SK-N-SH (cell line): ENCODE measurements around the gene PLXNB3. TPM values are rescaled to one million over a fixed set of nuclear protein-coding genes. Genes with fewer than 3 reads are reported as not detected.

Source experiments
- CTCF ChIA-PET: fragments of 300-600, 350-600 bp; formaldehyde crosslinking; extraction: SDS; loops from one replicate; lab custom pipeline; 2021; lab: Yijun Ruan, JAX
- POLR2A ChIA-PET: fragments of 350-600 bp; sonication (Branson Sonifier 250); formaldehyde crosslinking; extraction: SDS; loops from one replicate; lab custom pipeline; 2020; ENCODE audit warnings: antibody characterized with exemption, inconsistent platforms; lab: Yijun Ruan, JAX
- DNase-seq: peaks from one replicate; pipeline ENCODE4 v3.0.0; 2012
- H2AFZ ChIP-seq: fragments of 200-600 bp; sonication (generic); 2 replicates; pipeline ENCODE4 v1.8.1; 2016; ENCODE audit warnings: antibody characterized with exemption, mild to moderate bottlenecking, low read depth
- H3F3A ChIP-seq: fragments of 200-600 bp; sonication (generic); replicated peaks from 2 replicates; pipeline ENCODE3; 2016; ENCODE audit warnings: antibody characterized with exemption, mild to moderate bottlenecking; ENCODE audit not compliant: insufficient read depth
- H3K27ac ChIP-seq, 2 experiments: fragments of 200-500 bp in 1 of 2; fragments of 200-600 bp in 1 of 2; sonication (Bioruptor generic) in 1 of 2; sonication (generic), shearing (Covaris generic) in 1 of 2; 2 replicates each; pipeline versions ENCODE4 v1.5.1 to v1.6.1; 2014 to 2016; ENCODE audit warnings: low read depth in 2 of 2, inconsistent platforms in 1 of 2, low read length in 1 of 2, mild to moderate bottlenecking in 1 of 2, mixed read lengths in 1 of 2
- H3K27me3 ChIP-seq: fragments of 200-600 bp; sonication (generic), shearing (Covaris generic); 2 replicates; pipeline ENCODE4 v1.6.1; 2016; ENCODE audit warnings: mixed run types; ENCODE audit not compliant: insufficient read depth
- H3K36me3 ChIP-seq, 2 experiments: fragments of 200-500 bp in 1 of 2; fragments of 200-600 bp in 1 of 2; sonication (Bioruptor generic) in 1 of 2; sonication (generic) in 1 of 2; replicated peaks in 1 of 2; 2 replicates each; pipeline versions ENCODE3 to v1.5.1; 2014 to 2016; ENCODE audit warnings: low read length in 1 of 2, mild to moderate bottlenecking in 1 of 2; ENCODE audit not compliant: insufficient read depth in 2 of 2, control insufficient read depth in 1 of 2
- H3K4me1 ChIP-seq, 2 experiments: fragments of 200-500 bp in 1 of 2; fragments of 200-600 bp in 1 of 2; sonication (Bioruptor generic) in 1 of 2; sonication (generic), shearing (Covaris generic) in 1 of 2; 2 replicates each; pipeline versions ENCODE4 v1.5.1 to v1.6.1; 2014 to 2016; ENCODE audit warnings: low read depth in 1 of 2, low read length in 1 of 2, mixed run types in 1 of 2; ENCODE audit not compliant: insufficient read depth in 2 of 2, control insufficient read depth in 1 of 2
- H3K4me2 ChIP-seq: fragments of 200-600 bp; sonication (generic), shearing (Covaris generic); 2 replicates; pipeline ENCODE4 v1.6.1; 2017; ENCODE audit warnings: mixed run types
- H3K4me3 ChIP-seq, 2 experiments: fragments of 200-500 bp in 1 of 2; fragments of 200-600 bp in 1 of 2; sonication (Bioruptor generic) in 1 of 2; sonication (generic), shearing (Covaris generic) in 1 of 2; 2 replicates each; pipeline versions ENCODE4 v1.5.1 to v1.8.1; 2014 to 2016; ENCODE audit warnings: low read depth in 2 of 2, inconsistent platforms in 1 of 2, low read length in 1 of 2, mild to moderate bottlenecking in 1 of 2, mixed read lengths in 1 of 2, moderate library complexity in 1 of 2
- H3K79me2 ChIP-seq: fragments of 200-600 bp; sonication (generic); 2 replicates; pipeline ENCODE4 v1.8.1; 2017; ENCODE audit warnings: mild to moderate bottlenecking; ENCODE audit not compliant: insufficient read depth
- H3K9ac ChIP-seq: fragments of 200-600 bp; sonication (generic); 2 replicates; pipeline ENCODE4 v1.6.1; 2017; ENCODE audit warnings: mixed run types
- H3K9me2 ChIP-seq: fragments of 200-600 bp; sonication (generic); 2 replicates; pipeline ENCODE4 v1.6.1; 2017; ENCODE audit warnings: mixed run types
- H3K9me3 ChIP-seq: fragments of 200-600 bp; sonication (generic); 2 replicates; pipeline ENCODE4 v1.6.1; 2017; ENCODE audit warnings: mixed run types, mild to moderate bottlenecking, moderate library complexity
- H4K20me1 ChIP-seq: fragments of 200-600 bp; sonication (generic); 2 replicates; pipeline ENCODE4 v1.6.1; 2017; ENCODE audit warnings: mild to moderate bottlenecking, mixed run types; ENCODE audit not compliant: insufficient read depth
- CTCF ChIP-seq: fragments of 200-600 bp; sonication (generic); IDR thresholded peaks from 2 replicates; pipeline ENCODE4 v1.6.1; 2017; ENCODE audit warnings: antibody characterized with exemption, mild to moderate bottlenecking, moderate library complexity
- ELF1 ChIP-seq: IDR thresholded peaks from 2 replicates; pipeline ENCODE4 v1.4.0; 2012
- FOXJ3 ChIP-seq: sonication (generic); formaldehyde crosslinking; IDR thresholded peaks from 2 replicates; pipeline ENCODE4 v1.5.1; 2020; ENCODE audit warnings: mild to moderate bottlenecking, missing genetic modification reagents
- GATA2 ChIP-seq: sonication (generic); formaldehyde crosslinking; IDR thresholded peaks from 2 replicates; pipeline ENCODE4 v1.5.0; 2020; ENCODE audit warnings: mild to moderate bottlenecking, missing genetic modification reagents
- MEF2A ChIP-seq: IDR thresholded peaks from 2 replicates; pipeline ENCODE4 v1.4.0; 2012; ENCODE audit warnings: low read depth, borderline replicate concordance
- NRF1 ChIP-seq: IDR thresholded peaks from 2 replicates; pipeline ENCODE4 v1.6.1; 2012; ENCODE audit warnings: low read depth, mild to moderate bottlenecking, low read length
- POLR2AphosphoS5 ChIP-seq: IDR thresholded peaks from 2 replicates; pipeline ENCODE4 v1.6.1; 2012; ENCODE audit warnings: low read depth, low read length
- REST ChIP-seq: IDR thresholded peaks from 2 replicates; pipeline ENCODE4 v1.6.1; 2012; ENCODE audit warnings: mild to moderate bottlenecking, low read depth, low read length, moderate library complexity
- RFX5 ChIP-seq: IDR thresholded peaks from 2 replicates; pipeline ENCODE4 v1.6.1; 2012; ENCODE audit warnings: mild to moderate bottlenecking, improper control_type of control experiment, low read length
- RXRA ChIP-seq: IDR thresholded peaks from 2 replicates; pipeline ENCODE4 v1.4.0; 2012; ENCODE audit warnings: low read depth, mild to moderate bottlenecking, borderline replicate concordance
- SMC3 ChIP-seq: IDR thresholded peaks from 2 replicates; pipeline ENCODE4 v1.6.1; 2012; ENCODE audit warnings: low read depth, low read length, improper control_type of control experiment
- TCF12 ChIP-seq: IDR thresholded peaks from 2 replicates; pipeline ENCODE4 v1.4.0; 2012
- TEAD4 ChIP-seq: IDR thresholded peaks from 2 replicates; pipeline ENCODE4 v1.4.0; 2012; ENCODE audit warnings: mild to moderate bottlenecking, borderline replicate concordance; ENCODE audit not compliant: insufficient read depth
- USF1 ChIP-seq: IDR thresholded peaks from 2 replicates; pipeline ENCODE4 v1.4.0; 2012; ENCODE audit warnings: low read depth, borderline replicate concordance
- USF2 ChIP-seq: fragments of 150-350 bp; IDR thresholded peaks from 2 replicates; pipeline ENCODE4 v1.6.1; 2017; ENCODE audit warnings: antibody characterized with exemption, low read length, low read depth, borderline replicate concordance
- WGBS: methylation state at CpG from one replicate; pipeline ENCODE4 v1.1.6; 2017; ENCODE audit warnings: low lambda C conversion rate; 5-methylcytosine and 5-hydroxymethylcytosine counted together
- polyA plus RNA-seq, 3 experiments: library from polyadenylated mRNA; depleted of rRNA; stranded (reverse); fragments of >200 nt; gene quantifications; 2 replicates each; pipeline ENCODE4 v1.2.3, GENCODE V29; 2012

Gene PLXNB3
- polyA plus RNA-seq, 1 of the 3 experiments (the other 2 are of a cell fraction): 15.5 TPM

GRCh38 chrX:153791104-153791852 is 27.2 kb downstream of the PLXNB3 start:
- Histone ChIP-seq H3K4me2 (no peak overlapping the region), H3K36me3 (peaks cover 0 to 2% of the 10 kb centered on the region in 2 experiments), H3K79me2 (peaks cover 44% of the 10 kb centered on the region), H3K4me3 (no peak overlapping the region), H3K4me1 (peaks cover 5 to 27% of the 10 kb centered on the region in 2 experiments; a peak in 1 of 4 replicates), H4K20me1 (0 out of 2 replicates have a peak, but pooled peaks cover 12% of the 10 kb centered on the region), H3K27ac (peak overlapping the region in 1 of 2 experiments; percentile 16; a peak in 1 of 4 replicates), H3K9me3 (no peaks in the 10 kb centered on the region), H3K27me3 (peaks cover 14% of the 10 kb centered on the region; the same call in 1 of the 2 replicates), H3K9ac (no peak overlapping the region), H3F3A (no peaks in the 10 kb centered on the region), H3K9me2 (no peaks in the 10 kb centered on the region), H2AFZ (no peak overlapping the region)
- ChIA-PET CTCF (interaction anchor here (0.9 to 1.5 kb wide), 3 partner anchors 27 to 156 kb away, joined by 3 to 4 read pairs (median 3); partner anchors contain the start of gene PLXNB3), POLR2A (no interaction called here)
- WGBS: 41% methylated on average over 9 of the region's 17 CpGs
- TF ChIP-seq FOXJ3 (CRISPR knock-in tag) (no peak), RFX5 (no peak), REST (no peak), SMC3 (no peak), MEF2A (no peak), TCF12 (no peak), ELF1 (no peak), NRF1 (no peak), USF2 (no peak)
- DNase-seq: no peak

GRCh38 chrX:153792368-153792767 is 28.3 kb downstream of the PLXNB3 start:
- Histone ChIP-seq H3K4me3 (no peak overlapping the region), H3K9ac (no peak overlapping the region), H2AFZ (no peak overlapping the region), H3K4me2 (no peak overlapping the region), H3K36me3 (peaks cover 0 to 2% of the 10 kb centered on the region in 2 experiments), H3K79me2 (peaks cover 51% of the 10 kb centered on the region), H4K20me1 (0 out of 2 replicates have a peak, but pooled peaks cover 12% of the 10 kb centered on the region), H3K9me3 (no peaks in the 10 kb centered on the region), H3K27me3 (peaks cover 14% of the 10 kb centered on the region; the same call in 1 of the 2 replicates), H3F3A (no peaks in the 10 kb centered on the region), H3K4me1 (peaks cover 5 to 27% of the 10 kb centered on the region in 2 experiments; a peak in 1 of 4 replicates), H3K9me2 (no peaks in the 10 kb centered on the region), H3K27ac (no peak overlapping the region)
- 28% methylated on average over 4 of the region's 6 CpGs for WGBS
- ChIA-PET POLR2A (no interaction called here), CTCF (interaction anchor here (0.9 to 1.5 kb wide), 3 partner anchors 28 to 155 kb away, joined by 3 to 4 read pairs (median 3); partner anchors contain the start of gene PLXNB3)
- DNase-seq: no peak
- TF ChIP-seq NRF1 (no peak), RXRA (no peak), TEAD4 (no peak), USF1 (no peak), POLR2AphosphoS5 (no peak), GATA2 (no peak), CTCF (no peak), REST (no peak)
